Neural crest cell (in vitro differentiated cells): ENCODE measurements around the gene NT5DC1. TPM values are rescaled to one million over a fixed set of nuclear protein-coding genes. Genes with fewer than 3 reads are reported as not detected.

Source experiments
- DNase-seq: peaks from one replicate; pipeline ENCODE4 v3.0.0; 2021; ENCODE audit warnings: low read depth, mixed read lengths, low spot score
- H3K27ac Mint-ChIP-seq: one replicate; pipeline ENCODE4 v1.8.0; 2021; ENCODE audit warnings: mild to moderate bottlenecking, mixed read lengths; ENCODE audit not compliant: unreplicated experiment
- H3K27me3 Mint-ChIP-seq: 2 replicates; pipeline ENCODE4 v1.8.0; 2021; ENCODE audit warnings: low read depth, mild to moderate bottlenecking, mixed read lengths
- H3K36me3 Mint-ChIP-seq: 2 replicates; pipeline ENCODE4 v1.8.0; 2021; ENCODE audit warnings: low read depth, mild to moderate bottlenecking, mixed read lengths
- H3K4me1 Mint-ChIP-seq: 2 replicates; pipeline ENCODE4 v1.8.0; 2021; ENCODE audit warnings: mixed read lengths
- H3K4me3 Mint-ChIP-seq: one replicate; pipeline ENCODE4 v1.8.0; 2021; ENCODE audit warnings: mild to moderate bottlenecking, mixed read lengths
- H3K9me3 Mint-ChIP-seq: 2 replicates; pipeline ENCODE4 v1.8.0; 2021; ENCODE audit warnings: mixed read lengths
- total RNA-seq: library from RNA; stranded (reverse); gene quantifications from 2 replicates; pipeline ENCODE4 v1.2.1, GENCODE V29; 2021
- TF ChIP-seq, protein P1 (sequence below): fragments of 200-600 bp; sonication (generic); conservative IDR thresholded peaks from 2 replicates; pipeline ENCODE4 v1.5.0; 2021; ENCODE audit warnings: antibody characterized with exemption, mild to moderate bottlenecking

Gene NT5DC1
- total RNA-seq, 1 donor from 2014 or later: 33.2 TPM

DNA sequence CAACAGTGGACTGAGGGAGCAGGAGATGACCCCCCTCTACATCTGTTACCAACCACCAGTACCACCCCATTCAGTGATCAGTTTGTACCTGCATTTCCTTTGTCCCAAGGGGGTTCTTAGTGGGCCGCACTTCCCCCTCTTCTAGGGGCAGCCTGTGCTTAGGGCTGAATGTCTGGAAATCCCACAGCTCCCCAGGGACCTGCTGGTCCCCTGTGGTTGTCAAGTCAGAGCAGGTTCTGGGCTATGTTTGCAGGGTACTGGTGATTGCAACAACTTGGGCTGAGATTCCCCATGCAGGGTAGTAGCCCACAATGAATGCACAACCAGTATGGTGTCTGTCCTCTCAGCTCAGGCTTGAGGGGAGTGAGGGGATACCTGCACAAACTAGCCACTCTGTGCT is 64.9 kb downstream of the NT5DC1 start:
- H3K27ac Mint-ChIP-seq: no peak overlapping the region
- TF ChIP-seq, protein P1, sequence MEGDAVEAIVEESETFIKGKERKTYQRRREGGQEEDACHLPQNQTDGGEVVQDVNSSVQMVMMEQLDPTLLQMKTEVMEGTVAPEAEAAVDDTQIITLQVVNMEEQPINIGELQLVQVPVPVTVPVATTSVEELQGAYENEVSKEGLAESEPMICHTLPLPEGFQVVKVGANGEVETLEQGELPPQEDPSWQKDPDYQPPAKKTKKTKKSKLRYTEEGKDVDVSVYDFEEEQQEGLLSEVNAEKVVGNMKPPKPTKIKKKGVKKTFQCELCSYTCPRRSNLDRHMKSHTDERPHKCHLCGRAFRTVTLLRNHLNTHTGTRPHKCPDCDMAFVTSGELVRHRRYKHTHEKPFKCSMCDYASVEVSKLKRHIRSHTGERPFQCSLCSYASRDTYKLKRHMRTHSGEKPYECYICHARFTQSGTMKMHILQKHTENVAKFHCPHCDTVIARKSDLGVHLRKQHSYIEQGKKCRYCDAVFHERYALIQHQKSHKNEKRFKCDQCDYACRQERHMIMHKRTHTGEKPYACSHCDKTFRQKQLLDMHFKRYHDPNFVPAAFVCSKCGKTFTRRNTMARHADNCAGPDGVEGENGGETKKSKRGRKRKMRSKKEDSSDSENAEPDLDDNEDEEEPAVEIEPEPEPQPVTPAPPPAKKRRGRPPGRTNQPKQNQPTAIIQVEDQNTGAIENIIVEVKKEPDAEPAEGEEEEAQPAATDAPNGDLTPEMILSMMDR: no peak
- H3K9me3 Mint-ChIP-seq: peaks cover 21% of the 10 kb centered on the region
- no peak for DNase-seq
- no peaks in the 10 kb centered on the region for H3K4me1 Mint-ChIP-seq
- H3K27me3 Mint-ChIP-seq: no peaks in the 10 kb centered on the region
- no peak overlapping the region for H3K4me3 Mint-ChIP-seq
- H3K36me3 Mint-ChIP-seq: peaks cover 24% of the 10 kb centered on the region

DNA sequence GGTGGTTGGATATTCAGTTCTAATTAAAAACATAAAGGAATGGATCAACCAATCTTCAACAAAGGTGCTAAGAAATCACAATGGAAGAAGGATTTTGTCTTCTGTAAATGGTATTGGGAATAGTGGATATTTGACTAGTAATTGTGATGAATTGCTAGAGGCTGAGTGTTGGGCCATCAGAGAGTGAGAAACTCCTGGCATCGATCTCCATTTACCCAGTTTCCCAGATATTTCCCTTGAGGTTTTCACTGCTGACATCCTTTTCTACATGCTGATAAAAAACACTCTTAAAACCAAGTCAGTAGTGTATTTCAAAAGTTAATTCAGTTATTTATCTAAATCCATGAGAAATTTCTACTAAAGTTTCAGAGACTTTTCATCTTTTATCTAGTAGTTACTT is 65.7 kb downstream of the NT5DC1 start:
- H3K36me3 Mint-ChIP-seq: peaks cover 24% of the 10 kb centered on the region
- no peak overlapping the region for H3K4me3 Mint-ChIP-seq
- no peak for DNase-seq
- no peak overlapping the region for H3K27ac Mint-ChIP-seq
- TF ChIP-seq, protein P1: no peak
- H3K4me1 Mint-ChIP-seq: no peaks in the 10 kb centered on the region
- no peaks in the 10 kb centered on the region for H3K27me3 Mint-ChIP-seq
- H3K9me3 Mint-ChIP-seq: peaks cover 21% of the 10 kb centered on the region

- no peak overlapping the region for H3K4me3 Mint-ChIP-seq
- no peak overlapping the region for H3K27ac Mint-ChIP-seq
- H3K36me3 Mint-ChIP-seq: peaks cover 21% of the 10 kb centered on the region
- no peaks in the 10 kb centered on the region for H3K27me3 Mint-ChIP-seq
- DNase-seq: no peak
- peaks cover 16% of the 10 kb centered on the region for H3K9me3 Mint-ChIP-seq
- TF ChIP-seq, protein P1: no peak
- H3K4me1 Mint-ChIP-seq: no peaks in the 10 kb centered on the region
These were observed 67.5 kb downstream of the NT5DC1 start for GRCh38 chr6:116168148-116168547.

DNA sequence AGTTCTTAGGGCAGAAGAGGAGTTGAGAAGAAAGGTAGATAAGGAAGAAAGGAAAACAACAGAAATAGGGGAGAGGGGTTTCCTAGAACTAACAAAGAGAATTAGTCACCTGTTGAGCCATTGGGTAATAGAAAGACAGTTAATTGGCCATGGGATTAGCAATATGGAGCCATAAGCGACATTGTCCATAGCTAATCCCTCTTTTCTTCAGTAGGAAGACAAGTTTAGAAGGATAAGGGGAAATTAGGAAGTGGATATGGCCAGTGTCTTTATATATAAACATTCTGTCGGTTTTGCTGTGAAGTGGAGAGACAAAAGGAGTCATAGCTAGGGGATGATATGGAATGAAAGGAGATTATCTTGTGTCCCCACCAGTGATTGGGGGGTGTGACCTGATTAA is 69.2 kb downstream of the NT5DC1 start:
- Mint-ChIP-seq H3K27me3 (no peaks in the 10 kb centered on the region), H3K36me3 (peaks cover 11% of the 10 kb centered on the region), H3K4me3 (no peak overlapping the region), H3K9me3 (peaks cover 10% of the 10 kb centered on the region), H3K4me1 (no peaks in the 10 kb centered on the region), H3K27ac (no peak overlapping the region)
- DNase-seq: no peak
- TF ChIP-seq, protein P1: no peak

DNA sequence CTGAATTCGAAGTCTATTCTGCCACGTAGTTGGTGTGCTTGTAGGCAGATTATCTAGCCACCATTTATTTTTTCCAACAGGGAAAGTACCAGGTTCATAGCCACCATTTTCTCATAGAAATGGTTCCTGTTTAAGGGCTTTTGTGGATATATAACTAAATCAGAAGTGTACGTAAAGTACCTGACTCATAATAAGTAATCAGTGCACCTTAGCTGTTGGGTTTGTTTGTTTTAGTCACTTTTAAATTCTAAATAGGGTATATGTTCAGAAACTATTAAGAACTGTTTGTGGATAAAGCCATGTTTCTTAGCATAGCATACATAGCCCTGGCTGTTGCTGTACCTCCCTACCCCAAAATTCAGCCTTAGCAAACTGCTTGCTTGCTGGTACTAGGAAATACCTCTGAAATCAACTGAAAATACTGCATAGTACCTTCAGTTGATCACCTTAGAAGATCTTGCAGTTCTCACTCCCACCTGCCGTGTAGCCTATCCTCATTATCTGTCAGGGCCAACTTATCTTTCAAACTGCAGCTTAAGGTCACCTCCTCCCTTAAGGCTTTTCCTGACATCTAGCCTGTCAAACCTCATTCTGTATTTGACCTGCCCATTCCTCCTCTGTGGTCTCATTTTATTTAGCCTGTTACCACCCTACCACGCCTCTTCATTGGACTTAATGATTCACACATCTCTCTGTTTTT is 69.9 kb downstream of the NT5DC1 start:
- no peak for DNase-seq
- no peak overlapping the region for H3K27ac Mint-ChIP-seq
- H3K4me3 Mint-ChIP-seq: no peak overlapping the region
- peaks cover 11% of the 10 kb centered on the region for H3K9me3 Mint-ChIP-seq
- no peaks in the 10 kb centered on the region for H3K27me3 Mint-ChIP-seq
- TF ChIP-seq, protein P1: no peak
- H3K36me3 Mint-ChIP-seq: peaks cover 9% of the 10 kb centered on the region
- H3K4me1 Mint-ChIP-seq: no peaks in the 10 kb centered on the region
